ENCODE data around the gene KCNE1. TPM values are rescaled to one million over a fixed set of nuclear protein-coding genes. Genes with fewer than 3 reads are reported as not detected.

Gene KCNE1
- total and polyA plus RNA-seq, 2 donors from 2014 or later = 2.5 to 4.4 TPM

DNA sequence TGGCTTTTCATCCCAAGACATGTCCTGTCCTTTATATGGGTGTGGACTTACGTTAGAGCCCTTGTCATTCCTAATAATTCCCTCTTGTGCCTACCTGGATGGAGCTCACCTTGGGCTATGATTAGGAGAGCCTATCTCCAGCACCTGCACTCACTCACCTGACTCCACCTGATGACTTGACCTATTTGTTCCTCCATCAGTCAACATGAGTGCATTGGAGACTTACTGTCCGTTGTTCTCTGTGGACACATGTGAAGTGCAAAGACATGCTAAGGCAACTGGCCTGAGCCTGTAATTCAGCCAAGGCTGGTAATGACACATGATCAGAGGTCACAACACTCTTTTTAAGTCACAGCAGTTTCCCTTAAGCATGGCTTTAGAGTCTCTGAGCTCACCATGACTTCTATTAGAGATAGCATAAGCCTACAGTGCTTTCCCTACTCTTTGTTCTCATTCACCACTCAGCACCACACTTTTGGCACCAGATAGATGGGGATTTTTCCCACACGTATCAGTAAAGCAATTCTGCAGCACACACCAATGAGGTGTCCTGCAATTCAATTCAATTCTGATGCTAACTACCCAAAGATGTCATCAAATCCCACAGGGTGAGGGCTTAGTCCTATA lies 9.4 kb downstream of the KCNE1 start:
- TF ChIP-seq, protein P1, sequence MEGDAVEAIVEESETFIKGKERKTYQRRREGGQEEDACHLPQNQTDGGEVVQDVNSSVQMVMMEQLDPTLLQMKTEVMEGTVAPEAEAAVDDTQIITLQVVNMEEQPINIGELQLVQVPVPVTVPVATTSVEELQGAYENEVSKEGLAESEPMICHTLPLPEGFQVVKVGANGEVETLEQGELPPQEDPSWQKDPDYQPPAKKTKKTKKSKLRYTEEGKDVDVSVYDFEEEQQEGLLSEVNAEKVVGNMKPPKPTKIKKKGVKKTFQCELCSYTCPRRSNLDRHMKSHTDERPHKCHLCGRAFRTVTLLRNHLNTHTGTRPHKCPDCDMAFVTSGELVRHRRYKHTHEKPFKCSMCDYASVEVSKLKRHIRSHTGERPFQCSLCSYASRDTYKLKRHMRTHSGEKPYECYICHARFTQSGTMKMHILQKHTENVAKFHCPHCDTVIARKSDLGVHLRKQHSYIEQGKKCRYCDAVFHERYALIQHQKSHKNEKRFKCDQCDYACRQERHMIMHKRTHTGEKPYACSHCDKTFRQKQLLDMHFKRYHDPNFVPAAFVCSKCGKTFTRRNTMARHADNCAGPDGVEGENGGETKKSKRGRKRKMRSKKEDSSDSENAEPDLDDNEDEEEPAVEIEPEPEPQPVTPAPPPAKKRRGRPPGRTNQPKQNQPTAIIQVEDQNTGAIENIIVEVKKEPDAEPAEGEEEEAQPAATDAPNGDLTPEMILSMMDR (IDR thresholded peaks at IDR 0.05; ENCODE audit: borderline replicate concordance, extremely low read depth, insufficient read depth) = no peak
- Histone ChIP-seq H3K9ac (ENCODE audit: low read length in 3 of 3) (no peak overlapping the region), H3K9me3 (ENCODE audit: control insufficient read depth in 2 of 3, insufficient read depth in 1 of 3, low read length in 3 of 3) (no peaks in the 10 kb centered on the region), H3K27me3 (ENCODE audit: control insufficient read depth, insufficient read depth, low read length) (no peaks in the 10 kb centered on the region), H3K27ac (ENCODE audit: low read depth in 2 of 2, low read length in 2 of 2) (no peak overlapping the region), H3K4me1 (ENCODE audit: control insufficient read depth in 2 of 3, insufficient read depth in 2 of 3, low read depth in 1 of 3, low read length in 3 of 3) (no peaks in the 10 kb centered on the region), H3K4me3 (ENCODE audit: low read length in 3 of 3) (no peak overlapping the region), H3K36me3 (ENCODE audit: control insufficient read depth in 2 of 3, insufficient read depth in 3 of 3, low read length in 3 of 3) (no peaks in the 10 kb centered on the region)
- intact Hi-C loops (cut with DNase I) = no loop called here
- DNase-seq = no peak
- FAIRE-seq = no peak

- no peaks in the 10 kb centered on the region for H3K36me3 ChIP-seq (ENCODE audit: control insufficient read depth in 2 of 3, insufficient read depth in 3 of 3, low read length in 3 of 3)
- DNase-seq (no peak), FAIRE-seq (no peak)
- H3K9ac ChIP-seq (ENCODE audit: low read length in 3 of 3) = no peak overlapping the region
- no peak overlapping the region for H3K27ac ChIP-seq (ENCODE audit: low read depth in 2 of 2, low read length in 2 of 2)
- no peak overlapping the region for H3K4me3 ChIP-seq (ENCODE audit: low read length in 3 of 3)
- no peaks in the 10 kb centered on the region for H3K4me1 ChIP-seq (ENCODE audit: control insufficient read depth in 2 of 3, insufficient read depth in 2 of 3, low read depth in 1 of 3, low read length in 3 of 3)
- TF ChIP-seq, protein P1 (IDR thresholded peaks at IDR 0.05; ENCODE audit: borderline replicate concordance, extremely low read depth, insufficient read depth) = no peak
- intact Hi-C loops (cut with DNase I) = no loop called here
- H3K27me3 ChIP-seq (ENCODE audit: control insufficient read depth, insufficient read depth, low read length) = no peaks in the 10 kb centered on the region
- H3K9me3 ChIP-seq (ENCODE audit: control insufficient read depth in 2 of 3, insufficient read depth in 1 of 3, low read length in 3 of 3) = no peaks in the 10 kb centered on the region
These were observed 10.3 kb downstream of the KCNE1 start for GRCh38 chr21:34501716-34502115.

- no peak for FAIRE-seq
- intact Hi-C loops (cut with DNase I) = no loop called here
These were observed 11.8 kb downstream of the KCNE1 start for GRCh38 chr21:34500191-34500590.

More at GRCh38 chr21:34500191-34500590, 11.8 kb downstream of the KCNE1 start:
- Histone ChIP-seq H3K36me3 (ENCODE audit: control insufficient read depth in 2 of 3, insufficient read depth in 3 of 3, low read length in 3 of 3) (no peaks in the 10 kb centered on the region), H3K4me3 (ENCODE audit: low read length in 3 of 3) (no peak overlapping the region), H3K9ac (ENCODE audit: low read length in 3 of 3) (no peak overlapping the region), H3K4me1 (ENCODE audit: control insufficient read depth in 2 of 3, insufficient read depth in 2 of 3, low read depth in 1 of 3, low read length in 3 of 3) (no peaks in the 10 kb centered on the region), H3K9me3 (ENCODE audit: control insufficient read depth in 2 of 3, insufficient read depth in 1 of 3, low read length in 3 of 3) (no peaks in the 10 kb centered on the region), H3K27me3 (ENCODE audit: control insufficient read depth, insufficient read depth, low read length) (no peaks in the 10 kb centered on the region), H3K27ac (ENCODE audit: low read depth in 2 of 2, low read length in 2 of 2) (no peak overlapping the region)
- TF ChIP-seq, protein P1 (IDR thresholded peaks at IDR 0.05; ENCODE audit: borderline replicate concordance, extremely low read depth, insufficient read depth) = no peak
- no peak for DNase-seq

Data from kidney (tissue), 14 donors.